Activated gamma-delta T cell treated with anti-CD3 and anti-CD28 coated beads, Interleukin-2, amount 50 U/mL, for 16 hours (primary cell): ENCODE measurements around the gene REC114.
"Not testable (repeated sequence)": the region's sequence is repeated elsewhere in the genome, so short reads cannot be mapped to it uniquely, and the experiment has no call there.

Source experiments
- DNase-seq: peaks from one replicate; pipeline ENCODE4 v3.0.0-alpha.2; 2020; ENCODE audit warnings: low read depth

The REC114 gene

DNA sequence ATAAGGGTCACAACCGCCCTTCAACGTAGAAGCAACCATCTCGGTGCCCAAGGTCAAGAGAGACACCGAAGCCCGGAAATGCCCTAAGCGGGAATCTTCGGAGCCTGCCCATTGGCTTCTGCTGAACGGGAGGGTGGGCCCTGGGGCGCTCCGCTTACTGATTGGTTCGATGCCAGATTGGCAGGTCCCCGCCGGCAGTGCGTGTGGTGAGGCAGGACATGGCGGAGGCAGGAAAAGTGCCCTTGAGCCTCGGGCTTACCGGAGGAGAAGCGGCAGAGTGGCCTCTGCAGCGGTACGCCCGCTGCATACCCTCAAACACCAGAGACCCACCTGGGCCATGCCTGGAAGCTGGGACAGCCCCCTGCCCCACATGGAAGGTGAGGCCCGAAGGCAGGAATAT lies at the start of gene REC114:
TSS of gene REC114 (plus strand) at position 197 of the 400 bp plus-strand sequence. CDS start at position 219, 22 bp downstream.
- DNase-seq: no peak

GRCh38 chr15:73393336-73393735 lies 49.6 kb upstream of the REC114 start:
- DNase-seq: no peak

GRCh38 chr15:73394782-73395181 lies 48.2 kb upstream of the REC114 start:
- DNase-seq: no peak

DNA sequence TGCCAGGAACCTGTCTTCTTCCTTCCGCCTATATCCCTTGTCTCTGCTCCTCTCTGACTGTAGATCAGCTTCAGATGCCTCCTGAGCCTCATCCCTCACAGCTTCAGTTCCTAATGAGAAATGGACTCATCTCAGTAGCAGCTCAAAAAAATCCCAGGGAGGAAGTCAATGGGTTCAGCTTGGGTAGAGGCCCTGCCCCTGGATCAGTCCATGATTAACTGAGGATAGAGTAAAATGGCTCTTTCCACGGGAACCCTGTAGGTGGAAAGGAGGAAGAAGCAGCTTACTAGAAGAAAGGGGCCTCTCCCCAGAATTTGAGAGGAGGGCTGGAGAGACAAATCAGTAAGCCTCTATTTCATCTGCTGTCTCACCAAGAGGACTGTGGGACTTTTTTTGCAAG lies 47.3 kb upstream of the REC114 start:
- DNase-seq: no peak

- DNase-seq: no peak
Measured at GRCh38 chr15:73397461-73397860, 45.5 kb upstream of the REC114 start.

GRCh38 chr15:73398861-73399260 lies 44.1 kb upstream of the REC114 start:
- DNase-seq: no peak

- DNase-seq: not testable (repeated sequence)
Measured at GRCh38 chr15:73400222-73400621, 42.7 kb upstream of the REC114 start.

- no peak for DNase-seq
Measured at GRCh38 chr15:73403171-73403570, 39.8 kb upstream of the REC114 start.

DNA sequence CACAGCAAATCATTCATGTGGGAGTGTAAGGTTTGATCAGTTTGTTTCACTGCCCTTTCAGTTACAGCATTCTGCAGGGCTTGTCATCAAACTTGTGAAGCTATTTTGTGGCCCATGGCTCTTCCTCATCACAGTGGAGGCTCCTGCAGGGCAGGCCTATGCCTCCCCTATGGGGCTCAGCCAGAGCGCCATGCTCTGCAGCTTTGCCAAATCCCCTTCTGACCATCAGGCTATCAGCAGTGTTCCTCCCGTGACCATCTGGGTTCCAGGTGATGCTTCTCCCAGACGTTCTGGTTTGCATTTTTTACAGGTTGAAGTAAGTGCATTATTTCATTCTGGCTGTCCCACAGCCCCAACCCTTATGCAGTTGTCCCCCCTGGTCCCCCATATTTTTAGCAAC lies 28.1 kb upstream of the REC114 start:
- no peak for DNase-seq

GRCh38 chr15:73424506-73424905 lies 18.5 kb upstream of the REC114 start:
- no peak for DNase-seq

DNA sequence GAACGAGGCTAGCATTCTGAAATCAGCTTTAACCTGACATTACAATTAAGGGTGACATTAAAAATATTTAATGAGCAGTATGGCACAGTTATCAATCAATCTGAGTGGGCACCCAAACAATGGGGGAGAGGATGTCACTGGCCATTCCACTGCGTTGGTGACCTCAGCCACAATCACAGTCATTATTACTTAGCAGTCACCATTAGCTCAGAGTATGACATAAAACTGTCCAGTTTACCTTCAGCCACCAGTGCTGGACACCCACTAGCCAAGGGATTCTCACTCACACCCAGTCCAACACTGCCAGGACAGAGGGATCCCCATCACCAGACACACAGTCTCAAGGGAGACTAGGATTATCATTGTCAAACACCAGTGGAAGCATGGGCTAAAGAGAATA lies 17.5 kb upstream of the REC114 start:
- no peak for DNase-seq

DNA sequence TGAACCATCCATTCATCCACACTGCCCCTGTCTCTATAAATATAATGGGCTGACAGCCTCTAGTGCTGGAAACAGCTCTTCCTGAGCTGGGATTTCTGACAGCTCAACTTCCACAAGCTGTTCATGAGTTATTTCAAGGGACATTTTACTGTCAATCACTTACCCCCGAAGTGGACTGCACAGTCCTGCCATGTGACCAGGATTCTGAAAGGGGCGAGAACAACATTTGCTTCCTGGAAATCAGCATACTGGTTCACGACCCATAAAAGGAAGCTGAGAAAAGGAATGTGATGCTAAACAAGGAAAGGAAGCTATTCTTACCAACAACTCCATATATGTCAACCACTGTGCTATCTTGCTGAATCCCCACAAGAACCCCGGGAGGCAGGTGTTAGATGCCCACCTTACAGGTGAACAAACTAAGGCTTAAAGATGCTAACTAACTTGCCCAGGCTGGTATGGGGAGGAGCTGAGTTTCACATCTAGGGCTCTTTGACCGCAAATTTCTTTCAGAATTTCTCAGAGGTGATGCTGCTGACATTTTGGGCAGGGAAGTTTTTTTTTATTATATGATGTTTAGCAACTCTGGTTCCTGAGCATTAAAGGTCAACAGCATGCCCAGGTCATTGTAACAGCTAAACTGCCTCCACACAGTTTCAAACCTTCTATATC lies 16.5 kb upstream of the REC114 start:
- DNase-seq: no peak

DNA sequence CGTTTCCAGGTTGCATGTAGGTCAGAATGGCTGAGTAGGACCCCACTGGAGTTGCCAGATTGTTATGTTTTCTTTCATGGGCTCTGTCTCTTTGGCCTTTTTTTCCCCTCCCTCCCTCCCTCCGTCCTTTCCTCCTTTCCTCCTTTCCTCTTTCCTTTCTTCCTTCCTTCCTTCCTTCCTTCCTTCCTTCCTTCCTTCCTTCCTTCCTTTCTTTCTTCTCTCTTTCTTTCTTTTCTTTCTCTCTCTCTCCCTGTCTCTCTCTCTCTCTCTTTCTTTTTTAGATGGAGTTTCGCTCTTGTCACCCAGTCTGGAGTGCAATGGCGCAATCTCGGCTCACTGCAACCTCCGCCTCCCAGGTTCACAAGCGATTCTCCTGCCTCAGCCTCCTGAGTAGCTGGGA lies 11.6 kb upstream of the REC114 start:
- not testable (repeated sequence) for DNase-seq

GRCh38 chr15:73433873-73434272 lies 9.1 kb upstream of the REC114 start:
- DNase-seq: no peak

DNA sequence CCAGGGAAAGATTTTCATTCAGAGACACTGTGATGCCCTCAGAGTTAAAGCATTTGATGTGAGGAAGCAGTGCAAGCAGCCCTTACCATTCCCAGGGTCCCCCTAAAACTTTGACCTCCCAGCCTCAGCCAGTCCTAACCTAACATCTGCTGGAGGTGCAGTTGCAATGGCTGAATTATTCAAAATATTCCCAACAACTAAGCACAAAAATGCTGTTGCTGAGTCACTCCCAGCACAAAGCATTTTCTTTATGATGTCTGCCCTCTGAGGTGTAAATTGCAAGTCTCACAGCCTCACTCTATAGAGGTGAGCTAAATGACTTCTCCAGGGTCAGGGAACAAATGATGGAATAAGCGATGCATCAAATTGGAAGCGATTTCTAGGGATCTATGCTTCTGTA lies 6.4 kb upstream of the REC114 start:
- no peak for DNase-seq

DNA sequence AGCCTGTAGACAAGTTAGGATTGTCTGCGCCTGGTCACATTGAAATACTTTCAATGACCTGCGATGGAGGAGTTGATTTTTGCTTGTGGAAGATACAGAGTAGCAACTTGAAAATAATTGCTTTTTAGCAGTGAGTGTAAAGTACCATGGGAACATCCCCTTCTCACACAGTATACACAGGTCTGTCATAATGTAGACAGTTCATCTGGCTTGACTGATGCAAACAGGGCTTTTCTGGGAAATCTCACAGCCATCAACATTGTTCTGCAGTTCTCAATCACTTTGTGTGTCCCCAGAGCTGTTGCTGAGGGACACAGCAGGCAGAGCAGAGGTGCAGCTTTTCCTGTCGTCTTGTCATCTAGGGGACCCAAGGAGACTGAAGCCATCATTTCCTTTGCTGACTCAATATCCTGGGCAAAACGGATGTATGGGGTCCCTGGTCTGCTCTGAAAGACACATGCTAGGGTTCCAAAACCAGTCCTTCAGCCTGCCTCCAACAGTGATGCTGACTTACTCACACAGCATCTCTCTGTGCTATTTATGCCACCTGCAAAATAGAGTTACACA lies 5.3 kb upstream of the REC114 start:
- DNase-seq: no peak

- DNase-seq: no peak
Measured at GRCh38 chr15:73438651-73439050, 4.3 kb upstream of the REC114 start.

GRCh38 chr15:73440571-73440970 lies 2.4 kb upstream of the REC114 start:
- no peak for DNase-seq

- no peak for DNase-seq
Measured at GRCh38 chr15:73442421-73442820, 543 bp upstream of the REC114 start.

GRCh38 chr15:73447471-73447870 lies 4.5 kb downstream of the REC114 start:
- not testable (repeated sequence) for DNase-seq

- not testable (repeated sequence) for DNase-seq
Measured at GRCh38 chr15:73448158-73448758, 5.3 kb downstream of the REC114 start.

DNA sequence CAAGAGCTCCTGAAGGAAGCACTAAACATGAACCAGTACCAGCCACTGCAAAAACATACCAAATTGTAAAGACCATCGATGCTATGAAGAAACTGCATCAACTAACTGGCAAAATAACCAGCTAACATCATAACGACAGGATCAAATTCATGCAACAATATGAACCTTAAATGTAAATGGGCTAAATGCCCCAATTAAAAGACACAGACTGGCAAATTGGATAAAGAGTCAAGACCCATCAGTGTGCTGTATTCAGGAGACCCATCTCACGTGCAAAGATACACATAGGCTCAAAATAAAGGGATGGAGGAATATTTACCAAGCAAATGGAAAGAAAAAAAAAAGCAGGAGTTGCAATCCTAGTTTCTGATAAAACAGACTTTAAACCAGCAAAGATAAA lies 7.0 kb downstream of the REC114 start:
- not testable (repeated sequence) for DNase-seq

- no peak for DNase-seq
Measured at GRCh38 chr15:73454096-73454495, 11.1 kb downstream of the REC114 start.

DNA sequence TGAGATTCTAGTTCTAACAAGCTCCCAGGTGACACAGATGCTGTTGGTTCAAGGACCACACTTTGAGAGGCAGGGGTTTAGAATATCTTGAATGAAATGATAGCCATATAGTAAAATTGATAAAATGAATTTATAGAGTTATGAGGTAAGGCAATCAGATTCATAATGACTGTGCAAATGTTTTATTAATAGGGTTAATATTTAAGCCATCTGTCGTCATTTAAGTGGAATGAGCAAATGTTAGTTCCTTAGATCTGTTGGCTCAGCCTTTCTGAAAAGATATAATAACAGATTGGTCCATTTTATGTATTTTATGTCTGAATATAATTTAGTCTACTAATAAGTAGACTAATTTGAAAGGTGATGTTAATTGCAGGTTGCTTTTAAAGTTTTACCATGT lies 12.9 kb downstream of the REC114 start:
- DNase-seq: no peak
